ENCODE measurements around the gene OR2D3. TPM values are rescaled to one million over a fixed set of nuclear protein-coding genes. Genes with fewer than 3 reads are reported as not detected.

OR2D3 gene
- total and polyA plus RNA-seq, 9 donors = not detected

DNA sequence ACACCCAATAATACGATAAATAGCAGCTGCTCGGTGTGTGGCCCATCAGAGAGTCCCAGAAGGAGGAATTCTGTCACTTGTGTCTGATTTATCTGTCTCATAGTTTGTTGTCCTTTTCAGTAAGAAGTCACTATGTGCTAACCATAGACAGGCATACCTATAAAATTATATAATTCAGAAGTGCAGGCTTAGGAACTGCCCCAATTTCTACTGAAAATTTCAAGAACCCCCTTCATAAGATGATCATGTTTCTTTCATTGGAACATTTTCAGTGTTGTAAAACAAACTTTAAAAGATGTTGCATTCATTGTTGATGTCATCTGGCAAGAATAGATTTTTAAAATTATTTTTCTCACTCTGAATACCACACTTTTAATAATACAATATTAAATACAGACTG is 28.4 kb upstream of the OR2D3 start, which contains the start of gene OR2D2:
Gene OR2D2, minus strand, starts transcription at position 101 of the 400 bp plus-strand sequence. Its CDS starts 0 bp downstream, at position 101.
- no peak within 1 kb of the TSS for H3K27ac ChIP-seq
- no peak within 1 kb of the TSS for H3K4me3 ChIP-seq
- no peak for TF ChIP-seq EP300 (IDR thresholded peaks at IDR 0.05)
- no peak for TF ChIP-seq POLR2A (IDR thresholded peaks at IDR 0.05)
- TF ChIP-seq, protein P1, sequence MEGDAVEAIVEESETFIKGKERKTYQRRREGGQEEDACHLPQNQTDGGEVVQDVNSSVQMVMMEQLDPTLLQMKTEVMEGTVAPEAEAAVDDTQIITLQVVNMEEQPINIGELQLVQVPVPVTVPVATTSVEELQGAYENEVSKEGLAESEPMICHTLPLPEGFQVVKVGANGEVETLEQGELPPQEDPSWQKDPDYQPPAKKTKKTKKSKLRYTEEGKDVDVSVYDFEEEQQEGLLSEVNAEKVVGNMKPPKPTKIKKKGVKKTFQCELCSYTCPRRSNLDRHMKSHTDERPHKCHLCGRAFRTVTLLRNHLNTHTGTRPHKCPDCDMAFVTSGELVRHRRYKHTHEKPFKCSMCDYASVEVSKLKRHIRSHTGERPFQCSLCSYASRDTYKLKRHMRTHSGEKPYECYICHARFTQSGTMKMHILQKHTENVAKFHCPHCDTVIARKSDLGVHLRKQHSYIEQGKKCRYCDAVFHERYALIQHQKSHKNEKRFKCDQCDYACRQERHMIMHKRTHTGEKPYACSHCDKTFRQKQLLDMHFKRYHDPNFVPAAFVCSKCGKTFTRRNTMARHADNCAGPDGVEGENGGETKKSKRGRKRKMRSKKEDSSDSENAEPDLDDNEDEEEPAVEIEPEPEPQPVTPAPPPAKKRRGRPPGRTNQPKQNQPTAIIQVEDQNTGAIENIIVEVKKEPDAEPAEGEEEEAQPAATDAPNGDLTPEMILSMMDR (IDR thresholded peaks at IDR 0.05) = no peak
- H3K27me3 ChIP-seq = no peaks in the 10 kb centered on the region
- intact Hi-C loops (cut with DNase I) = no loop called here
- H3K36me3 ChIP-seq = no peaks in the 10 kb centered on the region
- 70 to 86% (median 83%) methylated on average over 2 of the region's 2 CpGs for WGBS, 3 donors
- no peaks in the 10 kb centered on the region for H3K9me3 ChIP-seq
- no peaks in the 10 kb centered on the region for H3K4me1 ChIP-seq (ENCODE audit: insufficient read depth)
- no peak for DNase-seq

GRCh38 chr11:6894097-6894496 is 26.7 kb upstream of the OR2D3 start:
- intact Hi-C loops (cut with DNase I) = no loop called here
- no peak overlapping the region for H3K4me3 ChIP-seq

GRCh38 chr11:6895010-6895409 is 25.8 kb upstream of the OR2D3 start:
- no peak overlapping the region for H3K27ac ChIP-seq
- H3K4me3 ChIP-seq = no peak overlapping the region
- TF ChIP-seq, protein P1 (IDR thresholded peaks at IDR 0.05) = no peak
- no peak for TF ChIP-seq EP300 (IDR thresholded peaks at IDR 0.05)
- no peak for TF ChIP-seq POLR2A (IDR thresholded peaks at IDR 0.05)
- no peaks in the 10 kb centered on the region for H3K9me3 ChIP-seq
- intact Hi-C loops (cut with DNase I) = no loop called here
- no peaks in the 10 kb centered on the region for H3K27me3 ChIP-seq
- H3K4me1 ChIP-seq (ENCODE audit: insufficient read depth) = no peaks in the 10 kb centered on the region
- DNase-seq = no peak
- no peaks in the 10 kb centered on the region for H3K36me3 ChIP-seq

More at GRCh38 chr11:6894097-6894496, 26.7 kb upstream of the OR2D3 start:
- no peaks in the 10 kb centered on the region for H3K9me3 ChIP-seq
- no peak for DNase-seq
- H3K27me3 ChIP-seq = no peaks in the 10 kb centered on the region
- TF ChIP-seq, protein P1 (IDR thresholded peaks at IDR 0.05) = no peak
- TF ChIP-seq EP300 (IDR thresholded peaks at IDR 0.05) = no peak
- no peak for TF ChIP-seq POLR2A (IDR thresholded peaks at IDR 0.05)
- no peaks in the 10 kb centered on the region for H3K36me3 ChIP-seq
- H3K4me1 ChIP-seq (ENCODE audit: insufficient read depth) = no peaks in the 10 kb centered on the region
- H3K27ac ChIP-seq = no peak overlapping the region

GRCh38 chr11:6898911-6899310 is 21.9 kb upstream of the OR2D3 start:
- Histone ChIP-seq H3K36me3 (no peaks in the 10 kb centered on the region), H3K9me3 (no peaks in the 10 kb centered on the region), H3K27me3 (no peaks in the 10 kb centered on the region), H3K4me3 (no peak overlapping the region), H3K27ac (no peak overlapping the region), H3K4me1 (ENCODE audit: insufficient read depth) (no peaks in the 10 kb centered on the region)
- no peak for DNase-seq
- no peak for TF ChIP-seq EP300 (IDR thresholded peaks at IDR 0.05)
- TF ChIP-seq, protein P1 (IDR thresholded peaks at IDR 0.05) = no peak
- TF ChIP-seq POLR2A (IDR thresholded peaks at IDR 0.05) = no peak
- 41 to 56% (median 56%) methylated on average over 1 of the region's 1 CpG for WGBS, 3 donors
- intact Hi-C loops (cut with DNase I) = no loop called here

Measured in ovary (tissue), 9 donors.